MM.1S (cell line): ENCODE results near the gene AMELX.

Experiments used
- DNase-seq: peaks from one replicate; pipeline ENCODE4 v3.0.0-alpha.2; 2015
- H2AFZ ChIP-seq: fragments of 300-600 bp; sonication (generic); 2 replicates; pipeline ENCODE4 v1.6.0; 2016; ENCODE audit warnings: antibody characterized with exemption, low read length
- H3F3A ChIP-seq: fragments of 300-600 bp; sonication (generic); 2 replicates; pipeline ENCODE4 v1.6.1; 2016; ENCODE audit warnings: mild to moderate bottlenecking, antibody characterized with exemption, low read length, moderate library complexity, mixed read lengths; ENCODE audit not compliant: insufficient read depth
- H3K27ac ChIP-seq: fragments of 300-600 bp; sonication (generic); 2 replicates; pipeline ENCODE4 v1.5.1; 2016; ENCODE audit warnings: mild to moderate bottlenecking, low read length
- H3K27me3 ChIP-seq: fragments of 300-600 bp; sonication (generic); replicated peaks from 2 replicates; pipeline ENCODE4 v1.6.0; 2016; ENCODE audit warnings: low read length; ENCODE audit not compliant: insufficient read depth
- H3K36me3 ChIP-seq: fragments of 300-600 bp; sonication (generic); replicated peaks from 2 replicates; pipeline ENCODE4 v1.6.1; 2016; ENCODE audit warnings: mild to moderate bottlenecking, low read length, mixed read lengths; ENCODE audit not compliant: insufficient read depth
- H3K4me1 ChIP-seq: fragments of 300-600 bp; sonication (generic); 2 replicates; pipeline ENCODE4 v1.6.1; 2016; ENCODE audit warnings: low read length, mixed read lengths
- H3K4me2 ChIP-seq: fragments of 300-600 bp; sonication (generic); 2 replicates; pipeline ENCODE4 v1.6.0; 2016; ENCODE audit warnings: low read depth, low read length
- H3K4me3 ChIP-seq: fragments of 300-600 bp; sonication (generic); 2 replicates; pipeline ENCODE4 v1.5.1; 2016; ENCODE audit warnings: low read length, mixed read lengths
- H3K79me2 ChIP-seq: fragments of 300-600 bp; sonication (generic); 2 replicates; pipeline ENCODE4 v1.6.1; 2016; ENCODE audit warnings: mixed run types, low read length, mixed read lengths
- H3K9ac ChIP-seq: fragments of 300-600 bp; sonication (generic); 2 replicates; pipeline ENCODE4 v1.6.1; 2016; ENCODE audit warnings: low read length, mixed read lengths
- H3K9me2 ChIP-seq: fragments of 300-600 bp; sonication (generic); replicated peaks from 2 replicates; pipeline ENCODE4 v1.6.1; 2016; ENCODE audit warnings: mild to moderate bottlenecking, low read length, mixed read lengths; ENCODE audit not compliant: insufficient read depth
- H3K9me3 ChIP-seq: fragments of 300-600 bp; sonication (generic); replicated peaks from 2 replicates; pipeline ENCODE4 v1.6.1; 2016; ENCODE audit warnings: mild to moderate bottlenecking, low read length, mixed read lengths; ENCODE audit not compliant: insufficient read depth
- H4K20me1 ChIP-seq: fragments of 300-600 bp; sonication (generic); 2 replicates; pipeline ENCODE4 v1.6.1; 2016; ENCODE audit warnings: mild to moderate bottlenecking, low read length, moderate library complexity, mixed read lengths; ENCODE audit not compliant: insufficient read depth
- EZH2 ChIP-seq: fragments of 300-600 bp; sonication (generic); optimal IDR thresholded peaks from 2 replicates; pipeline ENCODE3; 2017; ENCODE audit warnings: low read depth, mild to moderate bottlenecking, antibody characterized with exemption, low read length, mixed read lengths
- EZH2phosphoT487 ChIP-seq: fragments of 300-600 bp; sonication (generic); IDR thresholded peaks from 2 replicates; pipeline ENCODE4 v1.6.1; 2018; ENCODE audit warnings: antibody characterized with exemption, low read length
- TF ChIP-seq, protein P1 (sequence below): fragments of 300-600 bp; sonication (generic); IDR thresholded peaks from 2 replicates; pipeline ENCODE4 v1.5.1; 2016; ENCODE audit warnings: antibody characterized with exemption, low read length, mixed read lengths

The AMELX gene

DNA sequence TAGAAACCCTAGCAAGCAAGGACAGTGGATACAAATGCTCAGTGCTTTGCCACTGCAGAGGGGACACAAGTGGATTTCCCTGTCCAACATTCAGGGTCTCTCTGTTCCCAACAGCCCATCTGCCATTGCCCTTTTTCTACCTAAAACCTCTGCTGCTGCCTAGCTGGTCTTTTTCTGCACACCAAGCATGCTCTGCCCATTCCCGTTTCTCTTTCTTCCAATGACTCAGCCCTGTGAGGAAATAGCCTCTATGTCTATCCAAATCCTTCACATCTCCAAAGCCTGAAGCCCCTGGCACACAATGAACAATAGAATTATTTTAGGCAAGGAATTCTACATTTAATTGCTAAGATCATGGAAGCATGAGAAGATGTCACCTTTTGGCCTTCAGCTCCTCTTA, 5.7 kb upstream of the AMELX start:
- Histone ChIP-seq H3K79me2 (peaks cover 41% of the 10 kb centered on the region; the same call in 1 of the 2 replicates), H3K27ac (no peak overlapping the region), H3K9me2 (no peaks in the 10 kb centered on the region), H3K4me1 (peaks cover 11% of the 10 kb centered on the region), H3F3A (peaks cover 7% of the 10 kb centered on the region; the same call in 1 of the 2 replicates), H3K27me3 (no peaks in the 10 kb centered on the region), H3K9ac (no peak overlapping the region), H4K20me1 (no peaks in the 10 kb centered on the region), H3K4me2 (no peak overlapping the region), H3K36me3 (no peaks in the 10 kb centered on the region), H2AFZ (no peak overlapping the region), H3K4me3 (no peak overlapping the region), H3K9me3 (no peaks in the 10 kb centered on the region)
- TF ChIP-seq, protein P1, sequence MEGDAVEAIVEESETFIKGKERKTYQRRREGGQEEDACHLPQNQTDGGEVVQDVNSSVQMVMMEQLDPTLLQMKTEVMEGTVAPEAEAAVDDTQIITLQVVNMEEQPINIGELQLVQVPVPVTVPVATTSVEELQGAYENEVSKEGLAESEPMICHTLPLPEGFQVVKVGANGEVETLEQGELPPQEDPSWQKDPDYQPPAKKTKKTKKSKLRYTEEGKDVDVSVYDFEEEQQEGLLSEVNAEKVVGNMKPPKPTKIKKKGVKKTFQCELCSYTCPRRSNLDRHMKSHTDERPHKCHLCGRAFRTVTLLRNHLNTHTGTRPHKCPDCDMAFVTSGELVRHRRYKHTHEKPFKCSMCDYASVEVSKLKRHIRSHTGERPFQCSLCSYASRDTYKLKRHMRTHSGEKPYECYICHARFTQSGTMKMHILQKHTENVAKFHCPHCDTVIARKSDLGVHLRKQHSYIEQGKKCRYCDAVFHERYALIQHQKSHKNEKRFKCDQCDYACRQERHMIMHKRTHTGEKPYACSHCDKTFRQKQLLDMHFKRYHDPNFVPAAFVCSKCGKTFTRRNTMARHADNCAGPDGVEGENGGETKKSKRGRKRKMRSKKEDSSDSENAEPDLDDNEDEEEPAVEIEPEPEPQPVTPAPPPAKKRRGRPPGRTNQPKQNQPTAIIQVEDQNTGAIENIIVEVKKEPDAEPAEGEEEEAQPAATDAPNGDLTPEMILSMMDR = no peak
- TF ChIP-seq EZH2 = no peak
- TF ChIP-seq EZH2phosphoT487 = no peak
- no peak for DNase-seq

DNA sequence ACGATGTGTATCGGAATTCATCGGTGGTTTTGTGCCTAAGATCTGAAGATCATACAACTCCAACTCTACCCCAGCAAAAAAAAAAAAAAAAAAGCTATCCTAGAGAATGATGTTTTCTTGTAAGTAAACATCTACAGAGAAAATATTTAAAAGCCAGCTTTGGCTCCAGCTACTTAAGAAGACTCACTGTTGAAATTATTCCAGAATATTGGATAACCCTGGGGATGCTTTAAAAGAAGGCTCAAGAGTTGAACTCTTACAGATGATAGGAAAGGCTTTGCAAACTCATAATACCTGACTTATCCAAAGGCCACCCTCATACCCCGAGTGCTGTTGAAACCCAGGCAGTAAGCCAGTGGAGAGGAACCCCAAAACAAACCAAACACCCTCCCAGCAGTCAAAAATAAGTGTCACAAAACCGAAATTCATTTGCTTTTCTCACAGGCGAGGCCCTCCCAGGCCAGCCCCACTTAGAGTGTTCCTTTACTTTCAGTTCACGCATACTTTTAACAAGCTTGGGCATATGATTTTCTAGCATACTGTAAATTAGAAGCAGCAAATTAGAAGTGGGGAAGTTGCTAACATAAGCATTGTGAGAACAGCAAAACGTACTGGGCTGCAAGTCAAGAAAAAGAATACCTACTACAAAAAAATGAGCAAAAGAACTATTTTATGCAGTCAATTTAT, 2.7 kb upstream of the AMELX start:
- peaks cover 11% of the 10 kb centered on the region for H3K4me1 ChIP-seq
- peak overlapping the region; percentile 71; the same call in 1 of the 2 replicates for H3K27ac ChIP-seq
- TF ChIP-seq, protein P1 = no peak
- no peak for TF ChIP-seq EZH2phosphoT487
- no peak for TF ChIP-seq EZH2
- H3K27me3 ChIP-seq = no peaks in the 10 kb centered on the region
- peaks cover 7% of the 10 kb centered on the region; the same call in 1 of the 2 replicates for H3F3A ChIP-seq
- no peaks in the 10 kb centered on the region for H3K9me2 ChIP-seq
- peaks cover 48% of the 10 kb centered on the region for H3K79me2 ChIP-seq
- no peaks in the 10 kb centered on the region for H3K9me3 ChIP-seq
- H2AFZ ChIP-seq = no peak overlapping the region
- H3K36me3 ChIP-seq = no peaks in the 10 kb centered on the region
- peak overlapping the region; percentile 8; the same call in 1 of the 2 replicates for H3K9ac ChIP-seq
- peak; percentile 62 for DNase-seq
- peak overlapping the region; percentile 60 for H3K4me2 ChIP-seq
- no peaks in the 10 kb centered on the region for H4K20me1 ChIP-seq
- peak overlapping the region; percentile 27; the same call in 1 of the 2 replicates for H3K4me3 ChIP-seq

DNA sequence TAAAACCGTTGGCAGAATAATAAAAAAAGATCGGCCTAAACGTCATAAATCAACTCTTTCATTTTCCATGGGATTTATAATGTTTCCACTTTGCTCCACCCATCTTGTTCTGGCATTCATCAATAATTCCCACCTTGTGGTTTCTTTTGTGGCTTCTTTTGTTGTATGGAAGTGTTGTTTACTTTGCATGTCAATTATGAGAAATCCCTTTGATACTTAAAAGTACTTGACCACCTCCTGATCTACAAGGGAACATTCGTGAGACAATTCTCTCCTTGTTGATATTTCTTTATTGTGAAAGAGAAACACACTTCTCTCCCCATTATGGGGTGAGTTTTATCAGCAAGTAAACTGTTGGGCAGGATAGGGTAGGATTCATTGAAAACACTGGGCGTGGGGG, 2.8 kb downstream of the AMELX start:
- H3K27me3 ChIP-seq = no peaks in the 10 kb centered on the region
- no peak overlapping the region for H3K4me3 ChIP-seq
- H3K9me2 ChIP-seq = no peaks in the 10 kb centered on the region
- H3K79me2 ChIP-seq = peaks cover 47% of the 10 kb centered on the region
- H3K4me1 ChIP-seq = peaks cover 5% of the 10 kb centered on the region; the same call in 1 of the 2 replicates
- H3K27ac ChIP-seq = no peak overlapping the region
- no peak overlapping the region for H2AFZ ChIP-seq
- H4K20me1 ChIP-seq = no peaks in the 10 kb centered on the region
- DNase-seq = no peak
- no peak overlapping the region for H3K9ac ChIP-seq
- no peak overlapping the region for H3K4me2 ChIP-seq
- no peaks in the 10 kb centered on the region for H3K9me3 ChIP-seq
- TF ChIP-seq, protein P1 = no peak
- TF ChIP-seq EZH2phosphoT487 (no peak), EZH2 (no peak)
- no peaks in the 10 kb centered on the region for H3K36me3 ChIP-seq
- peaks cover 2% of the 10 kb centered on the region; the same call in 1 of the 2 replicates for H3F3A ChIP-seq
